GM12878 (cell line): Measurements from ENCODE around the gene WBP4. TPM values are rescaled to one million over a fixed set of nuclear protein-coding genes. Genes with fewer than 3 reads are reported as not detected.

Experiments
- ATAC-seq: fragments of 200-7000 bp; cut with Tn5 transposase; 3 replicates; pipeline ENCODE4 v1.9.1; 2020; ENCODE audit warnings: mild to moderate bottlenecking, moderate library complexity
- BruUV-seq: library from RNA; stranded (reverse); fragments of 400-500 nt; replicated peaks from 2 replicates; lab custom pipeline; 2021; lab: Mats Ljungman, UMichigan
- CTCF ChIA-PET: fragments of 300-600 bp; sonication (Branson Sonifier 250); formaldehyde crosslinking; extraction: SDS; loops from one replicate; lab custom pipeline; 2021; ENCODE audit warnings: inconsistent platforms; lab: Yijun Ruan, JAX
- POLR2A ChIA-PET: fragments of 350-600 bp; formaldehyde crosslinking; extraction: SDS; loops from one replicate; lab custom pipeline; 2021; ENCODE audit warnings: inconsistent platforms; lab: Charles Lee
- RAD21 ChIA-PET: fragments of 300-600 bp; sonication (Branson Sonifier 250); formaldehyde crosslinking; loops from one replicate; lab custom pipeline; 2023; ENCODE audit warnings: antibody characterized with exemption; ENCODE audit not compliant: unreplicated experiment; lab: Charles Lee
- SMC1A ChIA-PET: fragments of 300-600 bp; sonication (Branson Sonifier 250); formaldehyde crosslinking; loops from one replicate; lab custom pipeline; 2023; ENCODE audit not compliant: unreplicated experiment, uncharacterized antibody; lab: Charles Lee
- DNase-seq: peaks from one replicate; pipeline ENCODE4 v3.0.0-alpha.2; 2011; ENCODE audit warnings: low read depth, low spot score
- FAIRE-seq: peaks from 3 replicates; lab custom pipeline; 2011; peaks lifted over from hg19 to GRCh38; lab: Jason Lieb, UNC
- H2AFZ ChIP-seq: 2 replicates; pipeline ENCODE4 v1.6.0; 2011; ENCODE audit warnings: low read depth, low read length, control low read depth; ENCODE audit not compliant: control insufficient read depth
- H3K27ac ChIP-seq: 2 replicates; pipeline ENCODE4 v1.5.1; 2011; ENCODE audit warnings: control low read depth; ENCODE audit not compliant: control insufficient read depth, insufficient read depth
- H3K27me3 ChIP-seq, 2 experiments: replicated peaks in 1 of 2; 2 replicates each; pipeline versions ENCODE4 v1.6.0 to v1.6.1; 2011; ENCODE audit warnings: low read length in 1 of 2; ENCODE audit not compliant: control insufficient read depth in 2 of 2, insufficient read depth in 2 of 2
- H3K36me3 ChIP-seq, 2 experiments: 2 replicates each; pipeline ENCODE4 v1.5.1; 2011; ENCODE audit warnings: low read length in 1 of 2; ENCODE audit not compliant: control insufficient read depth in 2 of 2, insufficient read depth in 2 of 2
- H3K4me1 ChIP-seq: 2 replicates; pipeline ENCODE4 v1.6.1; 2011; ENCODE audit warnings: mild to moderate bottlenecking, low read length, moderate library complexity, mixed read lengths; ENCODE audit not compliant: control insufficient read depth, insufficient read depth
- H3K4me2 ChIP-seq: 2 replicates; pipeline ENCODE4 v1.6.0; 2011; ENCODE audit warnings: control low read depth; ENCODE audit not compliant: control insufficient read depth, insufficient read depth
- H3K4me3 ChIP-seq: fragments of 200-600 bp; sonication (generic); 2 replicates; pipeline ENCODE4 v1.5.1; 2016
- H3K79me2 ChIP-seq: 2 replicates; pipeline ENCODE4 v1.6.0; 2011; ENCODE audit warnings: low read length; ENCODE audit not compliant: control insufficient read depth, insufficient read depth
- H3K9ac ChIP-seq: 2 replicates; pipeline ENCODE4 v1.8.0; 2011; ENCODE audit warnings: low read length, control low read depth, mixed read lengths; ENCODE audit not compliant: control insufficient read depth, insufficient read depth
- H3K9me3 ChIP-seq: replicated peaks from 3 replicates; pipeline ENCODE4 v1.5.1; 2011; ENCODE audit warnings: mild to moderate bottlenecking, low read length; ENCODE audit not compliant: control insufficient read depth, insufficient read depth
- H4K20me1 ChIP-seq: 2 replicates; pipeline ENCODE4 v1.6.0; 2011; ENCODE audit not compliant: control insufficient read depth, insufficient read depth
- EGR1 ChIP-seq, 2 experiments: IDR thresholded peaks; 1 replicate in 1 of 2; 2 replicates in 1 of 2; pipeline ENCODE4 v1.6.1; 2011 to 2012; ENCODE audit warnings: low read depth in 2 of 2, low read length in 2 of 2, borderline replicate concordance in 1 of 2, mild to moderate bottlenecking in 1 of 2, moderate library complexity in 1 of 2
- HDAC2 ChIP-seq: fragments of 200-600 bp; sonication (generic); IDR thresholded peaks from 2 replicates; pipeline ENCODE4 v1.6.1; 2017
- NFYA ChIP-seq: IDR thresholded peaks from 2 replicates; pipeline ENCODE4 v1.6.1; 2011; ENCODE audit warnings: low read depth, mild to moderate bottlenecking, low read length, improper control_type of control experiment, borderline replicate concordance
- POLR2A ChIP-seq: IDR thresholded peaks from 2 replicates; pipeline ENCODE4 v1.6.1; 2011; ENCODE audit warnings: low read depth, mild to moderate bottlenecking, low read length
- POLR2AphosphoS5 ChIP-seq: IDR thresholded peaks from 2 replicates; pipeline ENCODE4 v1.6.1; 2011; ENCODE audit warnings: mild to moderate bottlenecking, low read length, inconsistent platforms
- POU2F2 ChIP-seq: IDR thresholded peaks from 3 replicates; pipeline ENCODE4 v1.6.1; 2011; ENCODE audit warnings: low read depth, mild to moderate bottlenecking, low read length, borderline replicate concordance
- RUNX3 ChIP-seq: IDR thresholded peaks from 2 replicates; pipeline ENCODE4 v1.6.1; 2012; ENCODE audit warnings: low read length, inconsistent platforms
- SP1 ChIP-seq: IDR thresholded peaks from one replicate; pipeline ENCODE4 v1.6.1; 2011; ENCODE audit warnings: low read depth, low read length
- SPI1 ChIP-seq: IDR thresholded peaks from 2 replicates; pipeline ENCODE4 v1.6.1; 2011; ENCODE audit warnings: low read depth, mild to moderate bottlenecking, low read length, moderate library complexity, borderline replicate concordance; ENCODE audit not compliant: insufficient read depth
- TAF1 ChIP-seq: IDR thresholded peaks from 2 replicates; pipeline ENCODE4 v1.6.1; 2011; ENCODE audit warnings: mild to moderate bottlenecking, low read depth, low read length, borderline replicate concordance
- YY1 ChIP-seq: IDR thresholded peaks from 2 replicates; pipeline ENCODE4 v1.6.1; 2011; ENCODE audit warnings: low read depth, mild to moderate bottlenecking, low read length
- WGBS: methylation state at CpG from one replicate; pipeline ENCODE4 v1.1.6; 2016; ENCODE audit warnings: low lambda C conversion rate; ENCODE audit not compliant: insufficient replicate concordance, insufficient coverage; ENCODE audit errors: missing lambda C conversion rate; 5-methylcytosine and 5-hydroxymethylcytosine counted together
- in situ Hi-C: fragments of 300-500 bp; cut with MboI; formaldehyde crosslinking; loops from 9 replicates; pipeline ENCODE4 v1.14.3; 2018; ENCODE audit warnings: mixed read lengths
- intact Hi-C: fragments of 100-400 bp; cut with micrococcal nuclease; formaldehyde crosslinking; loops from one replicate; pipeline ENCODE4 v1.14.2; 2022; ENCODE audit not compliant: unreplicated experiment
- polyA plus RNA-seq, 11 experiments: library from polyadenylated mRNA; depleted of rRNA in 4 of 11; unstranded in 6 of 11; stranded (reverse) in 5 of 11; fragments of >200 nt; fragmentation: Nextera tagmentation in 4 of 11; fragmentation: Illumina TruSeq in 1 of 11; extraction: Ambion mirVana in 4 of 11; extraction: Trizol in 1 of 11; gene quantifications; 1 replicate in 1 of 11; 2 replicates in 10 of 11; pipeline versions ENCODE4 v1.2.1 to v1.2.3, GENCODE V29; 2011 to 2016; ENCODE audit warnings: inconsistent platforms in 2 of 11, missing spikeins in 2 of 11, low read depth in 1 of 11
- total RNA-seq, 4 experiments: library from RNA; depleted of rRNA in 3 of 4; stranded (reverse); fragments of >200 nt in 3 of 4; fragmentation: Illumina TruSeq in 1 of 4; extraction: Trizol in 1 of 4; gene quantifications; 2 replicates each; pipeline versions ENCODE4 v1.2.1 to v1.2.3, GENCODE V29; 2013 to 2021
- TF ChIP-seq, protein P1 (sequence below): fragments of 450-650 bp; IDR thresholded peaks from 2 replicates; pipeline ENCODE4 v1.6.1; 2017; ENCODE audit warnings: antibody characterized with exemption, mild to moderate bottlenecking, moderate library complexity
- TF ChIP-seq, protein P2 (sequence below): fragments of 450-650 bp; IDR thresholded peaks from 2 replicates; pipeline ENCODE4 v1.6.1; 2017; ENCODE audit warnings: borderline replicate concordance
- TF ChIP-seq, protein P3 (sequence below): fragments of 450-650 bp; IDR thresholded peaks from 2 replicates; pipeline ENCODE4 v1.6.1; 2017; ENCODE audit warnings: mild to moderate bottlenecking

The WBP4 gene
- total and polyA plus RNA-seq, 10 of the 15 experiments (the other 5 are each of a cell fraction or from before 2014, with no cell fraction given): 7.4 to 21.6 (median 14.2) TPM

DNA sequence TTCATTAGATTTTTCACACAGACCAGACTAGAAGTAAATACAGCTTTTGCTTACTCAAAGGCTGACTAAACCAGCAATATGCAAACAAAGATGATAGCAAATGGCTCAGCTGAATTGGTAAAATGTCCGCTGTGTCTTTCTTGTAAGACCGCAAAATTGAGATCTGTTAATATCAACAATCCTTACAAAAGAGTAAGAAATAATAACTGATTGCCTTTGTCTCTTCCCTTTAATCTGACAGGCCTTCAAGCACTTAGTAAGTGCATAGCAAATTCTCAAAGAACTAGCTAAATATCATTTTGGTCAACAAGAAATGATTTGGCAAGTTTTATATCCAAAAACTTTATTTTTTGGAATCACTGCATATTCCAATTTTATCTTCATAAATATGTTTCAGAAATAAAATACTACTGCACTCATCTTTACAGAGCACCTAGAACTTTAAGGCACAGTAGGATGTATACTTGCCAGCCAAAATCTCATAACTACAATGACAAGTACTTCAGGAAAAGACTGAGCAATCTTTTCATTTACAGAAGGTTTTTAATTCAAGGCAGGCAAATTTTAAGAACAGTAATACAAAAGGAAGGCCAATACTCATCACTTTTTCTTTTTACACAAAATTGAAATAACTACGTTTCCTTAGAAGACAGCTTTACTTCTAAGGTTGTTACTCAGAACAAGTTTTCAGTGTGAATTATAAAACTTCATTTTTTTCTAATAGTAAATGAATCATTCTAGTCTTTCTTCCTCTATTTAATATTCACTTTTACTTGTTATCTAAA, 43.3 kb upstream of the WBP4 start:
- Histone ChIP-seq H2AFZ (no peak overlapping the region), H3K4me2 (peak overlapping the region; percentile 26), H3K36me3 (no peaks in the 10 kb centered on the region), H3K9ac (peak overlapping the region; percentile 86), H3K27ac (peak overlapping the region; percentile 100), H3K79me2 (peaks cover 80% of the 10 kb centered on the region), H4K20me1 (no peaks in the 10 kb centered on the region), H3K9me3 (no peaks in the 10 kb centered on the region), H3K27me3 (no peaks in the 10 kb centered on the region), H3K4me3 (peak overlapping the region; percentile 90), H3K4me1 (peaks cover 7% of the 10 kb centered on the region)
- TF ChIP-seq, protein P1, sequence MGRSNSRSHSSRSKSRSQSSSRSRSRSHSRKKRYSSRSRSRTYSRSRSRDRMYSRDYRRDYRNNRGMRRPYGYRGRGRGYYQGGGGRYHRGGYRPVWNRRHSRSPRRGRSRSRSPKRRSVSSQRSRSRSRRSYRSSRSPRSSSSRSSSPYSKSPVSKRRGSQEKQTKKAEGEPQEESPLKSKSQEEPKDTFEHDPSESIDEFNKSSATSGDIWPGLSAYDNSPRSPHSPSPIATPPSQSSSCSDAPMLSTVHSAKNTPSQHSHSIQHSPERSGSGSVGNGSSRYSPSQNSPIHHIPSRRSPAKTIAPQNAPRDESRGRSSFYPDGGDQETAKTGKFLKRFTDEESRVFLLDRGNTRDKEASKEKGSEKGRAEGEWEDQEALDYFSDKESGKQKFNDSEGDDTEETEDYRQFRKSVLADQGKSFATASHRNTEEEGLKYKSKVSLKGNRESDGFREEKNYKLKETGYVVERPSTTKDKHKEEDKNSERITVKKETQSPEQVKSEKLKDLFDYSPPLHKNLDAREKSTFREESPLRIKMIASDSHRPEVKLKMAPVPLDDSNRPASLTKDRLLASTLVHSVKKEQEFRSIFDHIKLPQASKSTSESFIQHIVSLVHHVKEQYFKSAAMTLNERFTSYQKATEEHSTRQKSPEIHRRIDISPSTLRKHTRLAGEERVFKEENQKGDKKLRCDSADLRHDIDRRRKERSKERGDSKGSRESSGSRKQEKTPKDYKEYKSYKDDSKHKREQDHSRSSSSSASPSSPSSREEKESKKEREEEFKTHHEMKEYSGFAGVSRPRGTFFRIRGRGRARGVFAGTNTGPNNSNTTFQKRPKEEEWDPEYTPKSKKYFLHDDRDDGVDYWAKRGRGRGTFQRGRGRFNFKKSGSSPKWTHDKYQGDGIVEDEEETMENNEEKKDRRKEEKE: no peak
- TF ChIP-seq SP1 (no peak), TAF1 (0 out of 2 replicates have a peak, but pooled peaks have one; percentile 25), YY1 (peak; percentile 87), EGR1 (IDR thresholded peaks at IDR 0.05; ENCODE audit: borderline replicate concordance in 1 of 2, low read depth in 2 of 2, low read length in 2 of 2) (no peak), RUNX3 (peak; percentile 44; the same call in 1 of the 2 replicates), POU2F2 (peak; percentile 71; the same call in 1 of the 3 replicates), HDAC2 (no peak), POLR2A (no peak), SPI1 (no peak), NFYA (no peak), POLR2AphosphoS5 (0 out of 2 replicates have a peak, but pooled peaks have one; percentile 10)
- TF ChIP-seq, protein P2, sequence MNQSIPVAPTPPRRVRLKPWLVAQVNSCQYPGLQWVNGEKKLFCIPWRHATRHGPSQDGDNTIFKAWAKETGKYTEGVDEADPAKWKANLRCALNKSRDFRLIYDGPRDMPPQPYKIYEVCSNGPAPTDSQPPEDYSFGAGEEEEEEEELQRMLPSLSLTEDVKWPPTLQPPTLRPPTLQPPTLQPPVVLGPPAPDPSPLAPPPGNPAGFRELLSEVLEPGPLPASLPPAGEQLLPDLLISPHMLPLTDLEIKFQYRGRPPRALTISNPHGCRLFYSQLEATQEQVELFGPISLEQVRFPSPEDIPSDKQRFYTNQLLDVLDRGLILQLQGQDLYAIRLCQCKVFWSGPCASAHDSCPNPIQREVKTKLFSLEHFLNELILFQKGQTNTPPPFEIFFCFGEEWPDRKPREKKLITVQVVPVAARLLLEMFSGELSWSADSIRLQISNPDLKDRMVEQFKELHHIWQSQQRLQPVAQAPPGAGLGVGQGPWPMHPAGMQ: no peak
- TF ChIP-seq, protein P3, sequence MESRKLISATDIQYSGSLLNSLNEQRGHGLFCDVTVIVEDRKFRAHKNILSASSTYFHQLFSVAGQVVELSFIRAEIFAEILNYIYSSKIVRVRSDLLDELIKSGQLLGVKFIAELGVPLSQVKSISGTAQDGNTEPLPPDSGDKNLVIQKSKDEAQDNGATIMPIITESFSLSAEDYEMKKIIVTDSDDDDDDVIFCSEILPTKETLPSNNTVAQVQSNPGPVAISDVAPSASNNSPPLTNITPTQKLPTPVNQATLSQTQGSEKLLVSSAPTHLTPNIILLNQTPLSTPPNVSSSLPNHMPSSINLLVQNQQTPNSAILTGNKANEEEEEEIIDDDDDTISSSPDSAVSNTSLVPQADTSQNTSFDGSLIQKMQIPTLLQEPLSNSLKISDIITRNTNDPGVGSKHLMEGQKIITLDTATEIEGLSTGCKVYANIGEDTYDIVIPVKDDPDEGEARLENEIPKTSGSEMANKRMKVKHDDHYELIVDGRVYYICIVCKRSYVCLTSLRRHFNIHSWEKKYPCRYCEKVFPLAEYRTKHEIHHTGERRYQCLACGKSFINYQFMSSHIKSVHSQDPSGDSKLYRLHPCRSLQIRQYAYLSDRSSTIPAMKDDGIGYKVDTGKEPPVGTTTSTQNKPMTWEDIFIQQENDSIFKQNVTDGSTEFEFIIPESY: no peak
- in situ Hi-C loops: no loop called here
- ChIA-PET POLR2A (interaction anchor here (0.9 to 3.8 kb wide), 10 partner anchors 9 to 50 kb away, joined by 4 to 25 read pairs (median 8); partner anchors contain the start of gene WBP4), SMC1A (interaction anchor here (0.9 to 18.2 kb wide), 11 partner anchors 10 to 57 kb away, joined by 3 to 308 read pairs (median 14); no protein-coding TSS in a partner anchor), RAD21 (interaction anchor here (0.7 to 6.2 kb wide), 16 partner anchors 11 to 199 kb away, joined by 3 to 61 read pairs (median 8); no protein-coding TSS in a partner anchor), CTCF (interaction anchor here (0.8 to 10.8 kb wide), 8 partner anchors 12 to 49 kb away, joined by 4 to 129 read pairs (median 12); partner anchors contain the start of gene WBP4)
- peak; percentile 14 for ATAC-seq
- DNase-seq: no peak
- 3% methylated on average over 3 of the region's 3 CpGs for WGBS
- FAIRE-seq: no peak
- intact Hi-C loops: loop anchor here (2.0 to 5.0 kb wide), 5 partner anchors 13 to 43 kb away; partner anchors contain the start of gene WBP4
- BruUV-seq: no TSS peak
